ENCODE results near the gene CEL.

The CEL gene

GRCh38 chr9:133118179-133118520, 56.4 kb downstream of the CEL start:
- DNase-seq (ENCODE audit: low spot score), result no peak

DNA sequence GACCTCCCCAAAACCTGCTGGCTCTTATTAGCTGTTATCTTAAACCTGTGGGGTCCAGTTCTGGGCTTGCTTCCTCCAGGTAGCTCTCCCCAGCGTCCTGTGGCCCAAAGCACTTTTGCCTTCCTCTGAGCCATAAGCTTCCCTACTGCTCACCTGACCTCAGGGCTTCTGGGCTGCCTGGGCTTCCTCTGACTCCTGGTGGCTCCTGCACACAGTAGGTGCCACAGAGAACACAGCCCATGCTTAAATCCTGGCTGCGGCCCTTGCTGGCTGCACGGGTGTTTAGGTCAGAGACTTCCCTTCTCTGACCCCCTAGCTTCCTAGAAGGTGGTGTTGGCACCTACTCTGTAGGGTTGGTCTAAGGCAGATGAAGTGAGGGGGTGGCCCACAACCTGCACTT, 56.8 kb downstream of the CEL start:
- no peak for DNase-seq (ENCODE audit: low spot score)

DNA sequence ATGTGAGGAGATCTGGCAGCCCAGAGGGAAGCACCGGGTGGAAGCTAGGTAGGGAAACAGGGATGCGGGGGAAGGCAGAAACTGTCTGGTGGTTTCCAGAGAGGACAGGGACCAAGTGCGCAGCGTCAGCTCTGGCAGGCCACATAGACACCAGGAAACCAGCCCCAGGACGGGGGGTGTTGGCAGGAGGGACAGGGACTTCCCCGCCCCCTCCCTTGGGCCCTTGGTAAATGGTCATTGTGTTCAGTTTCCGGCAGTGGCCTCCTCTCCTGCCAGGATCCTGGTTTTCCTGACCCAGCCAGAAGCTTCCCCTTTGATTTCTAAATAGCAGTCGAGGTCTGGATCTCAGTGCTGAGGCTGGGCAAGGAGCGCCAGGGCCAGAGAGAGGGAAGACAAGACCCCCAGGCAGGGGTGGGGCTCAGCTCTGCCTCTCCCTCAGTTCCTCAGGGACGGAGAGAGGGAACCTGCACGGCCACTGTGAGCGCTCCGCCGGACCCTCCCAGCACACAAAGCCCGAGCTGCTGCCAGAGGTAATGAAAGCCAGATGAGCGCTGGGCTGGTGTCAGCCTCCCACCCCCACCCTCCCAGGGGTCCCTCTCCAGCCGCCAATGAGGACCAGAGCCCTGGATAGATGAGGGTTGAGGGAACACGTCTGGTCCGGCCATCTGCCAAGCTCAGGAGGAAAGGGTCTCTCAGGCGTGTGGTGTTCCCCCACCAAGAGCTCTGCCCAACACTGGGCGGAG, 57.5 kb downstream of the CEL start:
- peak; percentile 37 for DNase-seq (ENCODE audit: low spot score)

DNA sequence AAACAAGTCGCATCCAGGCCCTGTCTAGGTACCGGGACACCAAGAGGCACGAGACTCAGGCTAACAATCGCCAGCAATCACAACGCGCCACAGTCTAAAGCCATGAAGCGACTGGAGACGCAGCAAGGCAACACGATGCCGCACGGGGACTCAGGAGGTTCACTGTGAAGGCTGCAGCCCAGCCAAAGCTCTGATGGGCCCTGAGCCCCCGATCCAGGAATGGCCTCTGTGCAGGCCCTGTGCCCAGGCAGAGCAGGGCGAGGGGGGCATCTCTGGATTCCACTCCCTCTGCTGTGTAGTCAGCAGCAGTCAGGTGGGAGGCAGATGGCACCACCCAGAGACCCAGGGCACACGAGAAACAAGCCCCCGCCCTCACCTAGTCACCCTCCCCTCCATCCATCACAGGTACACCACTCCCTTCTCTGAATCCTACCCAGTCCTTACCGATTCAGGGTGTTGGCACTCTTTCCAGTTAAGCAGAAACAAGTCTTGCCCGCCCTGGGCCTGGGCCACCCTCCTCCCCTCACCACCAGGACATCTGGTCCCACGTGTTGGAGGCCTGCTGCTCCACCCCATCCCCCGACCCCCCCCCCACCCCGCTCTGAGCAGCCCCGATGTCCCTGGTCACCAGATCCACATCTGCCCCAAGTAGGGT, 58.2 kb downstream of the CEL start:
- peak; percentile 51 for DNase-seq (ENCODE audit: low spot score)

- no peak for DNase-seq (ENCODE audit: low spot score)
Observed at GRCh38 chr9:133120501-133121197, 58.9 kb downstream of the CEL start.

Data from cerebellar cortex (tissue), 1 donor.